Body of pancreas (tissue), 4 donors: ENCODE data around the gene SLC52A3.

Source experiments
- POLR2A ChIP-seq, 3 donors: fragments of 450-650 bp; IDR thresholded peaks; one replicate each; pipeline ENCODE4 v1.6.1; 2016; ENCODE audit warnings: antibody characterized with exemption in 3 of 3, mild to moderate bottlenecking in 2 of 3
- TF ChIP-seq, protein P1 (sequence below), 7 experiments: fragments of 450-650 bp in 4 of 7; fragments of 200-600 bp in 3 of 7; sonication (generic) in 3 of 7; IDR thresholded peaks; one replicate each; pipeline ENCODE4 v1.5.1; 2016 to 2019; ENCODE audit warnings: antibody characterized with exemption in 7 of 7

DNA sequence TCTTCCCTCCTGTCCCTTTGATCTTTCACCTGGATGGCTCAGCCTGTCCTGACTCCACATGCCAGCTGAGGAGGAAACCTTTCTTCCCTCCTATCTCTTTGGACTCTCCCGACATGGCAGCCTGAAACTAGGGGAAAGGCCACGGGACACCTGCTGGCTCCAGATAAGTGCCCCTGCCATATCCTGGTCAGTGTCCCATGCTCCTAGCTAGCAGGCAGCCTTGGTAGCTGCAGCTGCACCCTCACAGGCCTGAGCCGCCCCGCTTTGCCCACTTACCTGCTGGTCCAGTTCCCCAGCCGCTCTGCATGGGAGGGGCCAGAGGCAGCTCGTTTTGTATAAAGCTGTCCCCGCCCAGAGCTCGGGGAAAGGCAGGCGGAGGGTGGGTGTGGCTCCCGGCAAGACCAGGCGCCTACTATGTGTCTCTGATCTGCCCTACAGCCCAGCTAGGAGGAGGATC is 7.4 kb upstream of the SLC52A3 start:
- TF ChIP-seq, protein P1, sequence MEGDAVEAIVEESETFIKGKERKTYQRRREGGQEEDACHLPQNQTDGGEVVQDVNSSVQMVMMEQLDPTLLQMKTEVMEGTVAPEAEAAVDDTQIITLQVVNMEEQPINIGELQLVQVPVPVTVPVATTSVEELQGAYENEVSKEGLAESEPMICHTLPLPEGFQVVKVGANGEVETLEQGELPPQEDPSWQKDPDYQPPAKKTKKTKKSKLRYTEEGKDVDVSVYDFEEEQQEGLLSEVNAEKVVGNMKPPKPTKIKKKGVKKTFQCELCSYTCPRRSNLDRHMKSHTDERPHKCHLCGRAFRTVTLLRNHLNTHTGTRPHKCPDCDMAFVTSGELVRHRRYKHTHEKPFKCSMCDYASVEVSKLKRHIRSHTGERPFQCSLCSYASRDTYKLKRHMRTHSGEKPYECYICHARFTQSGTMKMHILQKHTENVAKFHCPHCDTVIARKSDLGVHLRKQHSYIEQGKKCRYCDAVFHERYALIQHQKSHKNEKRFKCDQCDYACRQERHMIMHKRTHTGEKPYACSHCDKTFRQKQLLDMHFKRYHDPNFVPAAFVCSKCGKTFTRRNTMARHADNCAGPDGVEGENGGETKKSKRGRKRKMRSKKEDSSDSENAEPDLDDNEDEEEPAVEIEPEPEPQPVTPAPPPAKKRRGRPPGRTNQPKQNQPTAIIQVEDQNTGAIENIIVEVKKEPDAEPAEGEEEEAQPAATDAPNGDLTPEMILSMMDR (IDR thresholded peaks at IDR 0.05) = no peak
- no peak for TF ChIP-seq POLR2A (IDR thresholded peaks at IDR 0.05)
